Measurements from ENCODE around the gene KCTD11. TPM values are rescaled to one million over a fixed set of nuclear protein-coding genes. Genes with fewer than 3 reads are reported as not detected.

Gene KCTD11
- total and polyA plus RNA-seq, 2 of the 13 experiments (the other 11 are each of a cell fraction or from before 2014, with no cell fraction given): 1.6 to 2.6 TPM

DNA sequence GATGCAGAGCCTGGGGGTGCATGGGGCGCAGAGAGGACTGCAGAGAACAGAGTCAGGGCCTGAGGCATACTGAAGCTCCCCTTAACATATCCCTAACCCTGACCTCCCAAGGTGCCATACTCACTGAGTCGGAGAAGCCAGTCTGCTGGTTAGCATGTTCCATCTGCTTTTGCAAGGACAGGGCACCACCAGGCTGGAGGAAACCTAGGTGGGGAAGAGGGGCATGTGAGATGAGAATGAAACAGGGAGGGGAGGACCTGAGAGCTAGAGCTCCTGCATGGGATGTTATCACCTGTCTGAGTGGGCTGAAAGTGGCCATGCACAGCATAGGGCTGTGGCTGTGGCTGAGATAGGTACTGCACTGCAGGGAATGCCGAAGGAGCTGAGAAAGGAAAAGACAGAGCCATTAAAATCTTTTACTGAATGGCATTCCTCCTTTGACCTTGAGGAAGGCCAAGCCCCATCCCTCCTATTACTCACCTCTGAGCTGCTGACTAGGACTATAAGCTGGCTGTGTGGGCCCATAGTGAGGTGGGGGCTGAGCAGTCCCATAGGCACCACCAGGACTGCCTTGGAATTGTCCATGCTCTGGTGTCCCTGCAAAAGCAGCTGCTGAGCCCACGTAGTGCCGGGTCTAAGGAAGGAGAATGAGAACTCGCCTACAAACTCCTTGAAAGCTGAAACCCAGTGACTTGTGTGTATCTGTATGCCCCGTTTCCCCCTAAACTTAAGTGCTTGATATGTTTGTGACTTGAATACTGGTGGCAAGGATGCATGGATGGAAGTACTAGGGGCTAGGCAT, 38.7 kb upstream of the KCTD11 start (continued):
- no peak for TF ChIP-seq TBX3 (IDR thresholded peaks at IDR 0.05; ENCODE audit: borderline replicate concordance)
- no peak for TF ChIP-seq RBM39 (IDR thresholded peaks at IDR 0.05; ENCODE audit: low read depth, low read length, poor library complexity, severe bottlenecking)
- peak; percentile 80 for TF ChIP-seq POLR2AphosphoS2 (IDR thresholded peaks at IDR 0.05; ENCODE audit: low read depth, low read length)
- TF ChIP-seq, protein P1, sequence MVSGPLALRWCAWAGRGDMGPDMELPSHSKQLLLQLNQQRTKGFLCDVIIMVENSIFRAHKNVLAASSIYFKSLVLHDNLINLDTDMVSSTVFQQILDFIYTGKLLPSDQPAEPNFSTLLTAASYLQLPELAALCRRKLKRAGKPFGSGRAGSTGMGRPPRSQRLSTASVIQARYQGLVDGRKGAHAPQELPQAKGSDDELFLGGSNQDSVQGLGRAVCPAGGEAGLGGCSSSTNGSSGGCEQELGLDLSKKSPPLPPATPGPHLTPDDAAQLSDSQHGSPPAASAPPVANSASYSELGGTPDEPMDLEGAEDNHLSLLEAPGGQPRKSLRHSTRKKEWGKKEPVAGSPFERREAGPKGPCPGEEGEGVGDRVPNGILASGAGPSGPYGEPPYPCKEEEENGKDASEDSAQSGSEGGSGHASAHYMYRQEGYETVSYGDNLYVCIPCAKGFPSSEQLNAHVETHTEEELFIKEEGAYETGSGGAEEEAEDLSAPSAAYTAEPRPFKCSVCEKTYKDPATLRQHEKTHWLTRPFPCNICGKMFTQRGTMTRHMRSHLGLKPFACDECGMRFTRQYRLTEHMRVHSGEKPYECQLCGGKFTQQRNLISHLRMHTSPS (CRISPR knock-in tag; IDR thresholded peaks at IDR 0.05; ENCODE audit: low read depth): no peak
- peak; percentile 38 for TF ChIP-seq POLR2G (IDR thresholded peaks at IDR 0.05; ENCODE audit: low read depth, low read length)
- peak; percentile 29; the same call in 1 of the 2 replicates for TF ChIP-seq RAD21 (CRISPR knock-in tag; IDR thresholded peaks at IDR 0.05)
- TF ChIP-seq NFIC (IDR thresholded peaks at IDR 0.05; ENCODE audit: low read length): 0 out of 2 replicates have a peak, but pooled peaks have one; percentile 23
- TF ChIP-seq, protein P2, sequence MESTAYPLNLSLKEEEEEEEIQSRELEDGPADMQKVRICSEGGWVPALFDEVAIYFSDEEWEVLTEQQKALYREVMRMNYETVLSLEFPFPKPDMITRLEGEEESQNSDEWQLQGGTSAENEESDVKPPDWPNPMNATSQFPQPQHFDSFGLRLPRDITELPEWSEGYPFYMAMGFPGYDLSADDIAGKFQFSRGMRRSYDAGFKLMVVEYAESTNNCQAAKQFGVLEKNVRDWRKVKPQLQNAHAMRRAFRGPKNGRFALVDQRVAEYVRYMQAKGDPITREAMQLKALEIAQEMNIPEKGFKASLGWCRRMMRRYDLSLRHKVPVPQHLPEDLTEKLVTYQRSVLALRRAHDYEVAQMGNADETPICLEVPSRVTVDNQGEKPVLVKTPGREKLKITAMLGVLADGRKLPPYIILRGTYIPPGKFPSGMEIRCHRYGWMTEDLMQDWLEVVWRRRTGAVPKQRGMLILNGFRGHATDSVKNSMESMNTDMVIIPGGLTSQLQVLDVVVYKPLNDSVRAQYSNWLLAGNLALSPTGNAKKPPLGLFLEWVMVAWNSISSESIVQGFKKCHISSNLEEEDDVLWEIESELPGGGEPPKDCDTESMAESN (CRISPR knock-in tag; conservative IDR thresholded peaks at IDR 0.05): no peak
- peak; percentile 21 for TF ChIP-seq HNRNPH1 (optimal IDR thresholded peaks at IDR 0.05; ENCODE audit: low read depth, low read length)
- TF ChIP-seq HDAC1 (CRISPR knock-in tag; IDR thresholded peaks at IDR 0.05): no peak
- TF ChIP-seq, protein P3, sequence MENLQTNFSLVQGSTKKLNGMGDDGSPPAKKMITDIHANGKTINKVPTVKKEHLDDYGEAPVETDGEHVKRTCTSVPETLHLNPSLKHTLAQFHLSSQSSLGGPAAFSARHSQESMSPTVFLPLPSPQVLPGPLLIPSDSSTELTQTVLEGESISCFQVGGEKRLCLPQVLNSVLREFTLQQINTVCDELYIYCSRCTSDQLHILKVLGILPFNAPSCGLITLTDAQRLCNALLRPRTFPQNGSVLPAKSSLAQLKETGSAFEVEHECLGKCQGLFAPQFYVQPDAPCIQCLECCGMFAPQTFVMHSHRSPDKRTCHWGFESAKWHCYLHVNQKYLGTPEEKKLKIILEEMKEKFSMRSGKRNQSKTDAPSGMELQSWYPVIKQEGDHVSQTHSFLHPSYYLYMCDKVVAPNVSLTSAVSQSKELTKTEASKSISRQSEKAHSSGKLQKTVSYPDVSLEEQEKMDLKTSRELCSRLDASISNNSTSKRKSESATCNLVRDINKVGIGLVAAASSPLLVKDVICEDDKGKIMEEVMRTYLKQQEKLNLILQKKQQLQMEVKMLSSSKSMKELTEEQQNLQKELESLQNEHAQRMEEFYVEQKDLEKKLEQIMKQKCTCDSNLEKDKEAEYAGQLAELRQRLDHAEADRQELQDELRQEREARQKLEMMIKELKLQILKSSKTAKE (CRISPR knock-in tag; IDR thresholded peaks at IDR 0.05; ENCODE audit: borderline replicate concordance): no peak
- no peak for TF ChIP-seq ZNF550 (CRISPR knock-in tag; IDR thresholded peaks at IDR 0.05; ENCODE audit: borderline replicate concordance)
- TF ChIP-seq ZNF724P (CRISPR knock-in tag; IDR thresholded peaks at IDR 0.05; ENCODE audit: borderline replicate concordance): no peak
- TF ChIP-seq, protein P4, sequence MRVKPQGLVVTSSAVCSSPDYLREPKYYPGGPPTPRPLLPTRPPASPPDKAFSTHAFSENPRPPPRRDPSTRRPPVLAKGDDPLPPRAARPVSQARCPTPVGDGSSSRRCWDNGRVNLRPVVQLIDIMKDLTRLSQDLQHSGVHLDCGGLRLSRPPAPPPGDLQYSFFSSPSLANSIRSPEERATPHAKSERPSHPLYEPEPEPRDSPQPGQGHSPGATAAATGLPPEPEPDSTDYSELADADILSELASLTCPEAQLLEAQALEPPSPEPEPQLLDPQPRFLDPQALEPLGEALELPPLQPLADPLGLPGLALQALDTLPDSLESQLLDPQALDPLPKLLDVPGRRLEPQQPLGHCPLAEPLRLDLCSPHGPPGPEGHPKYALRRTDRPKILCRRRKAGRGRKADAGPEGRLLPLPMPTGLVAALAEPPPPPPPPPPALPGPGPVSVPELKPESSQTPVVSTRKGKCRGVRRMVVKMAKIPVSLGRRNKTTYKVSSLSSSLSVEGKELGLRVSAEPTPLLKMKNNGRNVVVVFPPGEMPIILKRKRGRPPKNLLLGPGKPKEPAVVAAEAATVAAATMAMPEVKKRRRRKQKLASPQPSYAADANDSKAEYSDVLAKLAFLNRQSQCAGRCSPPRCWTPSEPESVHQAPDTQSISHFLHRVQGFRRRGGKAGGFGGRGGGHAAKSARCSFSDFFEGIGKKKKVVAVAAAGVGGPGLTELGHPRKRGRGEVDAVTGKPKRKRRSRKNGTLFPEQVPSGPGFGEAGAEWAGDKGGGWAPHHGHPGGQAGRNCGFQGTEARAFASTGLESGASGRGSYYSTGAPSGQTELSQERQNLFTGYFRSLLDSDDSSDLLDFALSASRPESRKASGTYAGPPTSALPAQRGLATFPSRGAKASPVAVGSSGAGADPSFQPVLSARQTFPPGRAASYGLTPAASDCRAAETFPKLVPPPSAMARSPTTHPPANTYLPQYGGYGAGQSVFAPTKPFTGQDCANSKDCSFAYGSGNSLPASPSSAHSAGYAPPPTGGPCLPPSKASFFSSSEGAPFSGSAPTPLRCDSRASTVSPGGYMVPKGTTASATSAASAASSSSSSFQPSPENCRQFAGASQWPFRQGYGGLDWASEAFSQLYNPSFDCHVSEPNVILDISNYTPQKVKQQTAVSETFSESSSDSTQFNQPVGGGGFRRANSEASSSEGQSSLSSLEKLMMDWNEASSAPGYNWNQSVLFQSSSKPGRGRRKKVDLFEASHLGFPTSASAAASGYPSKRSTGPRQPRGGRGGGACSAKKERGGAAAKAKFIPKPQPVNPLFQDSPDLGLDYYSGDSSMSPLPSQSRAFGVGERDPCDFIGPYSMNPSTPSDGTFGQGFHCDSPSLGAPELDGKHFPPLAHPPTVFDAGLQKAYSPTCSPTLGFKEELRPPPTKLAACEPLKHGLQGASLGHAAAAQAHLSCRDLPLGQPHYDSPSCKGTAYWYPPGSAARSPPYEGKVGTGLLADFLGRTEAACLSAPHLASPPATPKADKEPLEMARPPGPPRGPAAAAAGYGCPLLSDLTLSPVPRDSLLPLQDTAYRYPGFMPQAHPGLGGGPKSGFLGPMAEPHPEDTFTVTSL (CRISPR knock-in tag; IDR thresholded peaks at IDR 0.05; ENCODE audit: borderline replicate concordance): no peak
- TF ChIP-seq ARNT (IDR thresholded peaks at IDR 0.05): no peak
- peak; percentile 65; the same call in 1 of the 2 replicates for TF ChIP-seq ZC3H4 (CRISPR knock-in tag; IDR thresholded peaks at IDR 0.05; ENCODE audit: borderline replicate concordance)
- no peak for TF ChIP-seq SPEN (CRISPR knock-in tag; IDR thresholded peaks at IDR 0.05; ENCODE audit: low read depth)
